Activated CD4-positive, alpha-beta T cell treated with anti-CD3 and anti-CD28 coated beads, Interleukin-2, amount 50 U/mL, for 48 hours (primary cell): ENCODE results near the gene APOD.

Experiments
- DNase-seq, 2 experiments: peaks; one replicate each; pipeline ENCODE4 v3.0.0-alpha.2; 2020

APOD gene

DNA sequence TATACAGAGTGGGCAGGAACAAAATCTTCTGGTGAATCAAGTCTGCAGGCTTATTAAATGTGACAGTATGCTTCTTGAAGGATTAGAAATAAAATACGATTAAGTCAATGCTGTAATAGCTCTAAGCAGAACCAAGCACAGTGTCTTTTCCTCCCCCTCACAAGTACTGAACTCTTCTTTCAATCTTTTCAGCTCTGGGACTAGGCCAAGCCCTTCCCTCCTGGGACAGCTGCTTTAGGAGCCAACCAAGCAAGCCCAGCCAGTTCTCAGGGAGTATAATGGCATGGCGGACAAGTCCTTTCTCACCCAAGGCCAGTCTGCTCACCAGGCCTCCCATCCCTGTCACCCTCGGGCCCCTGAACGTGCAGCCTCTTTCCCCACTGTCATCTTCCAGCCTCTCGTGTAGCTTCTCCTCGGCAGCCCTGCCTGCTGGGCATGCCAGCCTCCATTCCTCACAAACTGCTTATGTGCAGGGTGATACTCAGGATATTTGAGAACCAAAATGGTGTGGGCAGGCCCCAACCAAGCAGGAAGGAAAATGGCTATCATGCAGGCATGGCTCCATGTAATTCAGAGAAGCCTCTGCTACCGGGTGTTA is 32.3 kb downstream of the APOD start:
- no peak for DNase-seq

GRCh38 chr3:195550723-195551122 is 33.0 kb downstream of the APOD start:
- peak in 1 of 2 experiments; percentile 40 for DNase-seq

GRCh38 chr3:195549931-195550519 is 33.7 kb downstream of the APOD start:
- peak; percentile 61 to 72 for DNase-seq

DNA sequence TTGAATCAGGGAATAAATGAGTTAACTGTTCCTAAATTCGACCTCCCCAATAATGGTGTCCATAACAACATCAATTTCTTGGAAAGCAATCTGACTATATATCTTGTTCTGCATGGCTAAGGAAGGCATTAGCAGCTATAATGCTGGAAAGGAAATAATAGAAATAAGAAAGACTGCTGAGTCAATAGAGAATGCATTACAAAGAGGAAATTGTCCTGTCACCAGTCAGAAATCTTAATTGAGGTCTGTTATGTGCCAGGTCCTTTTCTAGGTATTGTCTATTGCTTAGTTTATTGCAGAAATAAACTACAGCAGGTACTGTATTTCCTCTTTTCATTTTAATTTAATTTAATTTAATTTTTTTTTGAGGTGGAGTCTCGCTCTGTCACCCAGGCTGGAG is 34.8 kb downstream of the APOD start:
- DNase-seq: no peak

DNA sequence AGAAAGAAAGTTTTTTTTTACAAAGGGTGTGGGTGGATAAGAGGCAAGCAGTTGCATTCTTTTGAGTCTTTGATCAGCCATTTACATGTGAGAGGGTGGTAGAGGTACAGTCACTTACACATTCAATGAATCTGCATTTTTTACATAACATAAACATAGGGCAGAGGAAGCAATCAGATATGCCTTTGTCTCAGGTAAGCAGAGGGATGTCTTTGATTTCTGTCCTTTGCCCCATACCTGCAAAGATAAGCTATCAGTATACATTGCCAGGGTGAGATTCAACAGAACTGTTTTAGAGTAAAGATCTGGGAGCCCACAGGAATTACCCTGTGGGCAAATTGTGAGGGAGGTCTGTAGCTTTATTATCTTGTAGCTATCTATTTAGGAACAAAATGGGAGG is 35.2 kb downstream of the APOD start:
- DNase-seq: no peak

DNA sequence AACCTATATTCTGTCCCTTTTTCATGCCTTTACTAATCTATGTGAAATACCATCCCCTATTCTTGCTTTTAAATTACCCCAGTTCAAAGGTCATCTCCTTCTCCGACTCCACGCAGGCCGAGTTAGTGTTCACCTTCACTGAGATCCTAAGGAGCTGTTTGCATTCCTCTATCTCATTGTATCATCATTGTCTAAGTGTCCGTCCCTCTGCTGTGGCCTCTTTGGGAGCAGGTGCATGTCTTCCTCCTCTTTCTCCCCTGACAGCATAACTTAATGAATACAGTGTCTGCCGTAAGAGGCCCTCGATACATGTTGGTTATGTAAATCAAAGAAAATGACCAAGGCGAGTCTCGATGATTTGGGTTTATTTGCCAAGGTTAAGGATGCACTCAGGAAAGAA is 35.7 kb downstream of the APOD start:
- no peak for DNase-seq

DNA sequence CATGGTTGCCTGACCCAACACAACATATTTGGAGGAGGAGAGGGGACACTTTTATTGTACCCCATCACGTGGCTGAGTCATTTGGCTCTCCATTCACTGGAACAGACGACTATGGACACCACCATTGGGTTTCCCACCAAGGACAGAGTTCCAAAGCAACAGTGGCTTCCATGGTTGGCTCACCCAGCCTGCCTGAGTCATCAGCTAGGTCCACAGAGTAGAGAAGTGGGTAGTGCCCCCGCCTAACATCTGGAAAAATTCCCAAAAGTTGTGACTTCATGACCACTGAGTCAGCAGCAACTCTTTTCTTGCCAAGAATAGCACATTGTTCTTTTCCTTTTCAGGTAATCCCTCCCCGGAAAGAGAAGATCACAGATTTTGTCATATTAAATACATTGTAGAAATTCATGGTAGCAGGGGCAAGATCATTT is 37.6 kb downstream of the APOD start:
- peak; percentile 42 to 47 for DNase-seq

DNA sequence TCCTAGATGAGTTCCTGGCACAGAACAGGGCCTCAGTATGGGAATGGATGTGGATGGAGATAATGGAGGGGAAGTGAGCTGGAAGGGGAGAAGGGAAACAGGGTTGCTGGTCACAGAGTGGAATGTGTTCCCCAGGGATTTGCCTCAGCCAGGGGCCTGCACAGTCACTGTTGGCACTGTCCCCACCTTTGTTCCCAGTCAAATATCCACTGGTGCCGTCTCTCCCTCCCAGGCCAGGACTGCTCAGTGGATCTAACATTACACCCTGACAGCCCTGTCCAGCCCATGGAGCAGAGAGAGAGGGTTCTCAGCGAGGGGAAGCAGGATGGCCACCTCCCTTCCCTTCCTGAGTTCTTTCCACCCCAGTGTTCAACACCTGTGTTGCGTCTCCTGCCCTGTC is 39.1 kb downstream of the APOD start:
- no peak for DNase-seq

GRCh38 chr3:195544230-195544536 is 39.6 kb downstream of the APOD start:
- no peak for DNase-seq

DNA sequence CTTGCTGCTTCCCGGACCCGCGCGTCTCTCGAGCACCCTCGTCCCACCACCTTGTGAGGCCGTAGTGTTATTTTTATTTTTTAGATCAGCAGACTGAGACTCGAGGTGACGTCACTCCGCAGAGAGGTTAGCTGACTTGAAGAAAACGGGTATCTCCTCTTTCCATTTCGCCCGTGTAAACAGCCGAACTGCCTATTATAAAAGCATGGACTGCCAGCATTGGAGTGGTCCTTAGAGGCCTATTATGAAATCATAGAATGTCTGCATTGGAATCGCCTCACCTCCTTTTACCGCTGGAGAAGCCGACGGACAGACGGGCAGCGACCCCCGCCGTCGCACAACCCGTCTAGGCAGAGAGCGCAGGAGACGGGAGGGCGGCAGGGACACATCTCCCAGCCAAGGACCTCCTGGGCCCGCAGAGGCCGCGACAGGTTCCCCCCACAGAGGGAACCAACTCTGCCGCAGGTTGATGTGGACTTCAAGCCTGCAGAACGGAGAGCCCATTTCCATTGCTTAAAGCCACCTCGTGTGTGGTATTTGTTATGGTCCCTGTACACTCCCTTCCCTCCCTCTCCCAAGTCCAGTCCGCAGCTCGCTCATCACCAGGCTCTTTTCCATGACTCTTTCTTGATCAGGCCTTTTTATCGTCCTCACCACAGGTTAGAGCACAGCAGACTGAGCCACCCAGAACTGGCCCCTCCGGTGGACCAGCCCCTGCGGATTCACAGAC is 40.1 kb downstream of the APOD start:
- no peak for DNase-seq

DNA sequence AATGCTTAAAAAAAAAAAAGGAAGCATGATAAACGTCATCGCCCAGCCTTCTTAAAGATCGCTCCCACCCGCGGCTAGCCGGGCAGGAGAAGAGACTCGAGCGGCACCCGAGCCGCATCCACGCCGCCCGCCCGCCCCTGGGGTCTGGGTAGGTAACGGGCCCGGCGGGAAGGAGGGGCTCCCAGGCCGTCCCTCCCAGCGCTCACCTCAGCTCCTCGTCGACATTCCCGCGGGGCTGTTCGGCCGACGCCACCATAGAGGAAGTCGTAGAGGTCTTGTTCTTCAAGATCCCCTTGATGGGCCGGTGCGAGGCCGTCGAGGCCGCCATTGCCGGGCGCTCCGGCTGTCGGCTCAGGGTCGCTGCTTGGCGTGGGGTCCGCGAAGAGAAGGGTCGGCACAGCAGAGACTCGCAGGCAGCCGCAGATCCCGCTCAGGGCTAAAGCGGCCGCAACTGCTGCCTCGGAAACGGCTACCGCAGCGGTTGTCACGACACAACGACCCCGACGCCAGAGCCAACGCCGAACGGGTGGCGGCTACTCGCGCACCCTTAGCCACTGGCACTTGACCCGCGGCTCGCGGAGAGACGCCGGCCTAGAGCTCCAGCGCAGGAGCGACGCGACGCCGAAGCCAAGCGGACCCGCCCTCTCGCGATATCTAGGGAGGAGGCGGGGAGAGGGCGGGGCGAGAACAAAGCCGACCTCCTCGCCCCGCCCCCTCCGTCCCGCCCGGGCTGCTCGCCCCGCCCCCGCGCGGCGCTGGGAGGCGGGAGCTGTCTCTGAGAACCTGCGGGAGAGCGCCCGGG is 40.8 kb downstream of the APOD start, which contains the start of gene PPP1R2:
Gene PPP1R2, minus strand, starts transcription at position 628 of the 802 bp plus-strand sequence. Its CDS starts 300 bp downstream, at position 328.
- DNase-seq: peak; percentile 90

- no peak for DNase-seq
Measured at GRCh38 chr3:195542316-195542697, 41.4 kb downstream of the APOD start.

GRCh38 chr3:195540511-195540910 is 43.2 kb downstream of the APOD start:
- DNase-seq: no peak

DNA sequence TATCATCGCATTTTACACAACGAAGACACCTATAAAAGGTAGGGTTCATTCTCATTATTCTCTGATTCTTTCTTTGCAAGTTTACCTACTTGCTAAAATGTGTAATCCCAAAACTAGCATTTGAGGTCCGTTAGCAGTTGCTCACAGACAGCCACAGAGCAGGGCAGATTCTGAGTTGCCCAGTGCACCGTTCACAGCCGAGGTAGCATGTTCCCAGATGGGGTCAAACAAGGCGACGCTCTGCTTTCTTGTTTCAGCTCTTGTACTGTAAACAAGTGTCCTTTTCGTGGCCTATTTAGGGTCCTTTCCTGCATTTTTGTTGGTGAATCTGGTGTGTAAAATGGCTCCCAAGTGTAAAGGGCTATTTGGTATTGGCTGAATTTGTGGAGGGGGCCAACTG is 43.7 kb downstream of the APOD start:
- peak; percentile 45 to 59 for DNase-seq

DNA sequence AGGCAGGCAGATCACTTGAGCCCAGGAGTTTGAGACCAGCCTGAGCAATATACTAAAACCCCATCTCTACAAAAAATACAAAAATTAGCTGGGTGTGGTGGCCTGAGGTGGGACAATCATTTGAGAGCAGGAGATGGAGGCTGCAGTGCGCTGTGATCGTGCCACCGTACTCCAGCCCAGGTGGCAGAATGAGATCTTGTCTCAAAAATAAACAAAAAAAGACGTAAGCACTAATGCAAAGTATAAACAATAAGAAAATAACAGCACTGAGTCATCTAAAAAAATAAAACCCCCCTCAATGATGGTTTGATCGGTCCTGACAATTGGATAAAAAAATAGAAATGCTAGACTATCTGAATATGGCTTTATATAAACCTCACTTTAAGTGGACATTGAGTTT is 44.3 kb downstream of the APOD start:
- DNase-seq: no peak

- peak; percentile 51 to 65 for DNase-seq
Measured at GRCh38 chr3:195537995-195538394, 45.7 kb downstream of the APOD start.

GRCh38 chr3:195535293-195535692 is 48.4 kb downstream of the APOD start:
- no peak for DNase-seq

GRCh38 chr3:195532834-195533233 is 50.9 kb downstream of the APOD start:
- no peak for DNase-seq

GRCh38 chr3:195532345-195532744 is 51.4 kb downstream of the APOD start:
- no peak for DNase-seq

- DNase-seq: no peak
Measured at GRCh38 chr3:195531683-195532082, 52.1 kb downstream of the APOD start.

GRCh38 chr3:195526492-195526891 is 57.2 kb downstream of the APOD start:
- DNase-seq: no peak

DNA sequence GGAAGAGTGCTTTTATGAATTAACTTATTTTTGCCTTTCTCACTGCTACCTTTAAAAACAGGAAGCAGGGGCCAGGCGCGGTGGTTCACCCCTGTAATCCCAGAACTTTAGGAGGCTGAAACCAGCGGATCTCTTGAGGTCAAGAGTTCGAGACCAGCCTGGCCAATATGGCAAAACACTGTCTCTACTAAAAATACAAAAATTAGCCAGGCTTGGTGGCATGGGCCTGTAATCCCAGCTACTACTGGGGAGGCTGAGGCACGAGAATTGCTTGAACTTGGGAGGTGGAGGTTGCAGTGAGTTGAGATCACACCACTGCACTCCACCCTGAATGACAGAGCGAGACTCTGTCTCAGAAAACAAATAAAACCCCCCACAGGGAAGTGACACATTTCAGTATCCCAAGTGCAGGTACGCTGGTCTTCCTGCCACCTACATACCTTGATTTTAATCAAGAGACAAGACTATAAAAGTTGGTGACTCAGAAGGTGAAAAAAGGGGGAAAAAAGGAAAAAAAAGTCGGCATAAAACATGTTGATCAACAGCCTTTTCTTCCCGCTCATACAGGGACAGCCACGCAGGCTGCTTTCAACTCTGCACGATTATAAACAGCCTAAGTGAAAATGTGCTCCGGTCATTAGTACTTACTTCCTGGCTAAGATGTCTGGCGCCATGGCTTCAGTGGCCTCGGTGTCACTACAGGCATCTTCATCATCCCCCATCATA is 59.4 kb downstream of the APOD start:
- DNase-seq: peak; percentile 43 to 54
